OCI-LY1 (cell line): ENCODE results near the gene CXCL12.

Source experiments
- H2AFZ ChIP-seq: fragments of 200-600 bp; sonication (generic), shearing (Covaris generic); 2 replicates; pipeline ENCODE4 v1.6.0; 2014; ENCODE audit warnings: antibody characterized with exemption, mild to moderate bottlenecking, low read length
- H3F3A ChIP-seq: fragments of 200-600 bp; sonication (generic), shearing (Covaris generic); 2 replicates; pipeline ENCODE4 v1.6.0; 2014; ENCODE audit warnings: mild to moderate bottlenecking, antibody characterized with exemption, low read length, moderate library complexity; ENCODE audit not compliant: insufficient read depth
- H3K27ac ChIP-seq: fragments of 200-600 bp; sonication (generic); 2 replicates; pipeline ENCODE4 v1.5.1; 2014; ENCODE audit warnings: low read length, mixed run types, mild to moderate bottlenecking, low read depth; ENCODE audit not compliant: poor library complexity, severe bottlenecking
- H3K27me3 ChIP-seq: fragments of 200-600 bp; sonication (generic); 2 replicates; pipeline ENCODE4 v1.6.0; 2014; ENCODE audit warnings: antibody characterized with exemption, mild to moderate bottlenecking, low read length, moderate library complexity; ENCODE audit not compliant: insufficient read depth
- H3K36me3 ChIP-seq: fragments of 200-600 bp; sonication (generic); 2 replicates; pipeline ENCODE4 v1.6.1; 2014; ENCODE audit warnings: mild to moderate bottlenecking, antibody characterized with exemption, low read length, moderate library complexity, mixed read lengths; ENCODE audit not compliant: insufficient read depth
- H3K4me1 ChIP-seq: fragments of 200-600 bp; sonication (generic); 2 replicates; pipeline ENCODE4 v1.5.1; 2014; ENCODE audit warnings: mild to moderate bottlenecking, low read length, moderate library complexity; ENCODE audit not compliant: insufficient read depth, severe bottlenecking
- H3K4me2 ChIP-seq: fragments of 200-600 bp; sonication (generic), shearing (Covaris generic); 2 replicates; pipeline ENCODE4 v1.6.1; 2014; ENCODE audit warnings: low read length
- H3K4me3 ChIP-seq: fragments of 200-600 bp; sonication (generic); 2 replicates; pipeline ENCODE4 v1.5.1; 2014; ENCODE audit warnings: low read length, low read depth, mild to moderate bottlenecking, mixed read lengths; ENCODE audit not compliant: poor library complexity, severe bottlenecking
- H3K79me2 ChIP-seq: fragments of 200-600 bp; shearing (Covaris generic); 2 replicates; pipeline ENCODE4 v1.6.1; 2016; ENCODE audit warnings: mixed run types, low read length, mixed read lengths; ENCODE audit not compliant: insufficient read depth
- H3K9ac ChIP-seq: fragments of 200-600 bp; sonication (generic), shearing (Covaris generic); 2 replicates; pipeline ENCODE4 v1.6.1; 2014; ENCODE audit warnings: mild to moderate bottlenecking, low read length, mixed read lengths
- H3K9me2 ChIP-seq: fragments of 200-600 bp; sonication (generic), shearing (Covaris generic); 2 replicates; pipeline ENCODE4 v1.6.1; 2014; ENCODE audit warnings: low read depth, mild to moderate bottlenecking, low read length, mixed read lengths
- H3K9me3 ChIP-seq: fragments of 200-600 bp; shearing (Covaris generic); 2 replicates; pipeline ENCODE4 v1.6.1; 2014; ENCODE audit warnings: low read length, mixed read lengths
- H4K20me1 ChIP-seq: fragments of 200-600 bp; sonication (generic), shearing (Covaris generic); 2 replicates; pipeline ENCODE4 v1.6.0; 2016; ENCODE audit warnings: mild to moderate bottlenecking, low read length; ENCODE audit not compliant: insufficient read depth
- CTCF ChIP-seq: fragments of 200-600 bp; sonication (generic), shearing (Covaris generic); IDR thresholded peaks from 2 replicates; pipeline ENCODE4 v1.5.1; 2017; ENCODE audit warnings: mild to moderate bottlenecking, antibody characterized with exemption, low read length, moderate library complexity, mixed read lengths
- EZH2 ChIP-seq: fragments of 200-600 bp; sonication (generic), shearing (Covaris generic); IDR thresholded peaks from 2 replicates; pipeline ENCODE4 v1.8.0; 2017; ENCODE audit warnings: borderline replicate concordance, mixed run types, mild to moderate bottlenecking, antibody characterized with exemption, low read length, moderate library complexity, mixed read lengths

The CXCL12 gene

GRCh38 chr10:44339218-44339617 is 45.7 kb downstream of the CXCL12 start:
- H4K20me1 ChIP-seq = no peaks in the 10 kb centered on the region
- no peaks in the 10 kb centered on the region for H3K27me3 ChIP-seq
- no peak overlapping the region for H3K4me3 ChIP-seq
- no peak overlapping the region for H3K27ac ChIP-seq
- no peaks in the 10 kb centered on the region for H3K36me3 ChIP-seq
- no peaks in the 10 kb centered on the region for H3K79me2 ChIP-seq
- no peaks in the 10 kb centered on the region for H3K9me2 ChIP-seq
- no peaks in the 10 kb centered on the region for H3K4me1 ChIP-seq
- H3F3A ChIP-seq = no peaks in the 10 kb centered on the region
- no peak overlapping the region for H3K9ac ChIP-seq
- H3K9me3 ChIP-seq = no peaks in the 10 kb centered on the region
- H3K4me2 ChIP-seq = no peak overlapping the region
- TF ChIP-seq CTCF (no peak), EZH2 (no peak)
- no peak overlapping the region for H2AFZ ChIP-seq

GRCh38 chr10:44337081-44337480 is 47.8 kb downstream of the CXCL12 start:
- Histone ChIP-seq H3K27me3 (no peaks in the 10 kb centered on the region), H3K9ac (no peak overlapping the region), H3K27ac (no peak overlapping the region), H3K9me3 (no peaks in the 10 kb centered on the region), H3K4me3 (no peak overlapping the region), H3K9me2 (no peaks in the 10 kb centered on the region), H3K36me3 (no peaks in the 10 kb centered on the region), H4K20me1 (no peaks in the 10 kb centered on the region), H3F3A (no peaks in the 10 kb centered on the region), H3K4me1 (no peaks in the 10 kb centered on the region), H3K4me2 (no peak overlapping the region), H2AFZ (no peak overlapping the region), H3K79me2 (no peaks in the 10 kb centered on the region)
- TF ChIP-seq EZH2 (no peak), CTCF (no peak)

GRCh38 chr10:44335330-44336021 is 49.4 kb downstream of the CXCL12 start:
- no peaks in the 10 kb centered on the region for H3K9me3 ChIP-seq
- no peaks in the 10 kb centered on the region for H3K9me2 ChIP-seq
- no peaks in the 10 kb centered on the region for H3K79me2 ChIP-seq
- H2AFZ ChIP-seq = no peak overlapping the region
- no peaks in the 10 kb centered on the region for H4K20me1 ChIP-seq
- no peaks in the 10 kb centered on the region for H3K4me1 ChIP-seq
- no peak overlapping the region for H3K9ac ChIP-seq
- no peaks in the 10 kb centered on the region for H3F3A ChIP-seq
- no peak overlapping the region for H3K27ac ChIP-seq
- no peak overlapping the region for H3K4me2 ChIP-seq
- no peaks in the 10 kb centered on the region for H3K36me3 ChIP-seq
- H3K27me3 ChIP-seq = no peaks in the 10 kb centered on the region
- no peak overlapping the region for H3K4me3 ChIP-seq
- no peak for TF ChIP-seq EZH2
- no peak for TF ChIP-seq CTCF
